WTC11 (cell line): ENCODE measurements around the gene RUSF1. TPM values are rescaled to one million over a fixed set of nuclear protein-coding genes. Genes with fewer than 3 reads are reported as not detected.
"Not testable (repeated sequence)": the region's sequence is repeated elsewhere in the genome, so short reads cannot be mapped to it uniquely, and the experiment has no call there.

ENCODE experiments used
- ATAC-seq: fragments of 200-7000 bp; cut with Tn5 transposase; 2 replicates; pipeline ENCODE4 v1.10.0; 2021; ENCODE audit warnings: mild to moderate bottlenecking, moderate library complexity
- CTCF ChIA-PET: fragments of 300-600 bp; sonication (Branson Sonifier 250); formaldehyde crosslinking; loops from one replicate; lab custom pipeline; 2021; ENCODE audit warnings: antibody characterized with exemption; lab: Charles Lee
- POLR2A ChIA-PET: fragments of 350-600 bp; sonication (Branson Sonifier 250); formaldehyde crosslinking; loops from one replicate; lab custom pipeline; 2021; ENCODE audit warnings: antibody characterized with exemption; lab: Charles Lee
- DNase-seq: peaks from one replicate; pipeline ENCODE4 v3.0.0; 2021; ENCODE audit warnings: low spot score
- H3K27ac Mint-ChIP-seq: 2 replicates; pipeline ENCODE4 v1.8.0; 2021; ENCODE audit warnings: mixed read lengths
- H3K27me3 Mint-ChIP-seq: 2 replicates; pipeline ENCODE4 v1.8.0; 2021; ENCODE audit warnings: low read depth, mild to moderate bottlenecking, moderate library complexity, mixed read lengths
- H3K36me3 Mint-ChIP-seq: 2 replicates; pipeline ENCODE4 v1.8.0; 2021; ENCODE audit warnings: mixed read lengths
- H3K4me1 Mint-ChIP-seq: 2 replicates; pipeline ENCODE4 v1.8.0; 2022; ENCODE audit warnings: mixed read lengths
- H3K4me3 Mint-ChIP-seq: 2 replicates; pipeline ENCODE4 v1.8.0; 2021; ENCODE audit warnings: mild to moderate bottlenecking, moderate library complexity, mixed read lengths
- H3K9me3 Mint-ChIP-seq: 2 replicates; pipeline ENCODE4 v1.8.0; 2021; ENCODE audit warnings: mixed read lengths
- ATF6 ChIP-seq: sonication (generic); formaldehyde crosslinking; IDR thresholded peaks from 2 replicates; pipeline ENCODE4 v1.8.1; 2023; ENCODE audit warnings: mild to moderate bottlenecking, missing genetic modification reagents
- E2F1 ChIP-seq: sonication (generic); formaldehyde crosslinking; IDR thresholded peaks from 2 replicates; pipeline ENCODE4 v1.8.0; 2022; ENCODE audit warnings: mild to moderate bottlenecking, missing genetic modification reagents
- ETV6 ChIP-seq: sonication (generic); formaldehyde crosslinking; IDR thresholded peaks from 2 replicates; pipeline ENCODE4 v1.8.1; 2022; ENCODE audit warnings: mild to moderate bottlenecking, missing genetic modification reagents
- HMGXB4 ChIP-seq: sonication (generic); formaldehyde crosslinking; IDR thresholded peaks from 2 replicates; pipeline ENCODE4 v1.8.1; 2023; ENCODE audit warnings: mild to moderate bottlenecking, moderate library complexity, missing genetic modification reagents
- MYBL2 ChIP-seq: sonication (generic); formaldehyde crosslinking; IDR thresholded peaks from 2 replicates; pipeline ENCODE4 v1.8.1; 2023; ENCODE audit warnings: mild to moderate bottlenecking, moderate library complexity, missing genetic modification reagents
- SOX15 ChIP-seq: fragments of 250-450 bp; sonication (Bioruptor Pico); IDR thresholded peaks from 2 replicates; pipeline ENCODE4 v1.9.0; 2021; ENCODE audit warnings: mild to moderate bottlenecking
- SP1 ChIP-seq: sonication (generic); formaldehyde crosslinking; conservative IDR thresholded peaks from 2 replicates; pipeline ENCODE4 v1.8.1; 2022; ENCODE audit warnings: missing genetic modification reagents
- STAT6 ChIP-seq: sonication (generic); formaldehyde crosslinking; conservative IDR thresholded peaks from 2 replicates; pipeline ENCODE4 v1.8.1; 2023; ENCODE audit warnings: mild to moderate bottlenecking, low read depth, missing genetic modification reagents, moderate library complexity
- ZNF263 ChIP-seq: sonication (generic); formaldehyde crosslinking; IDR thresholded peaks from 2 replicates; pipeline ENCODE4 v1.8.1; 2022; ENCODE audit warnings: low read depth, mild to moderate bottlenecking, moderate library complexity, missing genetic modification reagents
- total RNA-seq: library from RNA; stranded (reverse); gene quantifications from 3 replicates; pipeline ENCODE4 v1.2.3, GENCODE V29; 2021
- TF ChIP-seq, protein P1 (sequence below): sonication (generic); formaldehyde crosslinking; IDR thresholded peaks from 2 replicates; pipeline ENCODE4 v1.8.1; 2022; ENCODE audit warnings: low read depth, missing genetic modification reagents, borderline replicate concordance
- TF ChIP-seq, protein P2 (sequence below): sonication (generic); formaldehyde crosslinking; IDR thresholded peaks from 2 replicates; pipeline ENCODE4 v1.8.0; 2023; ENCODE audit warnings: missing genetic modification reagents
- TF ChIP-seq, protein P3 (sequence below): fragments of 250-450 bp; sonication (Bioruptor Pico); IDR thresholded peaks from 2 replicates; pipeline ENCODE4 v1.8.0; 2021; ENCODE audit warnings: mild to moderate bottlenecking
- TF ChIP-seq, protein P4 (sequence below): sonication (generic); formaldehyde crosslinking; IDR thresholded peaks from 2 replicates; pipeline ENCODE4 v1.8.1; 2022; ENCODE audit warnings: low read depth, mild to moderate bottlenecking, moderate library complexity, missing genetic modification reagents, borderline replicate concordance

Gene RUSF1
- total RNA-seq, 1 experiment from 2014 or later, result 35.9 TPM

DNA sequence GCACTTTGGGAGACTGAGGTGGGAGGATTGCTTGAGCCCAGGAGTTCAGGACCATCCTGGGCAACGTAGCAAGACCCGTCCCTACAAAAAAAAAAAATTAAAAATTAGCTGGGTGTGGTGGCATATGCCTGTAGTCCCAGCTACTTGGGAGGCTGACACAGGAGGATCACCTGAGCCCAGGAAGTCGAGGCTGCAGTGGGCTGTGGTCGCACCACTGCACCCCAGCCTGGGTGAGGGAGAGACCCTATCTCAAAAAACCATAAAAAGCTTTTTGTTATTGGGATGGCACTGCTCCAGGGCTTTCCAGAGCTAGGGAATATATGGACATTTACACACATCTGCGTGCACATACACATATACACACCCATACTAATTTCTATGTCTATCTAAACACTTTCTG, 57.0 kb downstream of the RUSF1 start:
- Mint-ChIP-seq H3K4me3 (no peak overlapping the region), H3K9me3 (no peaks in the 10 kb centered on the region), H3K36me3 (no peaks in the 10 kb centered on the region), H3K27ac (no peak overlapping the region), H3K4me1 (peaks cover 41% of the 10 kb centered on the region)
- no peak for DNase-seq
- ChIA-PET POLR2A (interaction anchor here (0.8 kb wide), 1 partner anchor 271 kb away, joined by 5 read pairs; no protein-coding TSS in a partner anchor), CTCF (interaction anchor here (0.6 to 12.2 kb wide), 22 partner anchors 8 to 498 kb away, joined by 3 to 221 read pairs (median 5); partner anchors contain the start of genes AHSP, ARMC5, HSD3B7 and PYCARD)
- no peak for TF ChIP-seq MYBL2 (CRISPR knock-in tag)
- TF ChIP-seq ETV6, result no peak
- TF ChIP-seq ATF6 (CRISPR knock-in tag), result no peak
- 0 out of 2 replicates have a peak, but pooled peaks have one; percentile 40 for TF ChIP-seq HMGXB4 (CRISPR knock-in tag)
- TF ChIP-seq SP1 (CRISPR knock-in tag), result no peak
- TF ChIP-seq, protein P1, sequence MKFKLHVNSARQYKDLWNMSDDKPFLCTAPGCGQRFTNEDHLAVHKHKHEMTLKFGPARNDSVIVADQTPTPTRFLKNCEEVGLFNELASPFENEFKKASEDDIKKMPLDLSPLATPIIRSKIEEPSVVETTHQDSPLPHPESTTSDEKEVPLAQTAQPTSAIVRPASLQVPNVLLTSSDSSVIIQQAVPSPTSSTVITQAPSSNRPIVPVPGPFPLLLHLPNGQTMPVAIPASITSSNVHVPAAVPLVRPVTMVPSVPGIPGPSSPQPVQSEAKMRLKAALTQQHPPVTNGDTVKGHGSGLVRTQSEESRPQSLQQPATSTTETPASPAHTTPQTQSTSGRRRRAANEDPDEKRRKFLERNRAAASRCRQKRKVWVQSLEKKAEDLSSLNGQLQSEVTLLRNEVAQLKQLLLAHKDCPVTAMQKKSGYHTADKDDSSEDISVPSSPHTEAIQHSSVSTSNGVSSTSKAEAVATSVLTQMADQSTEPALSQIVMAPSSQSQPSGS, result no peak
- TF ChIP-seq, protein P2, sequence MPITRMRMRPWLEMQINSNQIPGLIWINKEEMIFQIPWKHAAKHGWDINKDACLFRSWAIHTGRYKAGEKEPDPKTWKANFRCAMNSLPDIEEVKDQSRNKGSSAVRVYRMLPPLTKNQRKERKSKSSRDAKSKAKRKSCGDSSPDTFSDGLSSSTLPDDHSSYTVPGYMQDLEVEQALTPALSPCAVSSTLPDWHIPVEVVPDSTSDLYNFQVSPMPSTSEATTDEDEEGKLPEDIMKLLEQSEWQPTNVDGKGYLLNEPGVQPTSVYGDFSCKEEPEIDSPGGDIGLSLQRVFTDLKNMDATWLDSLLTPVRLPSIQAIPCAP (CRISPR knock-in tag), result no peak
- TF ChIP-seq, protein P3, sequence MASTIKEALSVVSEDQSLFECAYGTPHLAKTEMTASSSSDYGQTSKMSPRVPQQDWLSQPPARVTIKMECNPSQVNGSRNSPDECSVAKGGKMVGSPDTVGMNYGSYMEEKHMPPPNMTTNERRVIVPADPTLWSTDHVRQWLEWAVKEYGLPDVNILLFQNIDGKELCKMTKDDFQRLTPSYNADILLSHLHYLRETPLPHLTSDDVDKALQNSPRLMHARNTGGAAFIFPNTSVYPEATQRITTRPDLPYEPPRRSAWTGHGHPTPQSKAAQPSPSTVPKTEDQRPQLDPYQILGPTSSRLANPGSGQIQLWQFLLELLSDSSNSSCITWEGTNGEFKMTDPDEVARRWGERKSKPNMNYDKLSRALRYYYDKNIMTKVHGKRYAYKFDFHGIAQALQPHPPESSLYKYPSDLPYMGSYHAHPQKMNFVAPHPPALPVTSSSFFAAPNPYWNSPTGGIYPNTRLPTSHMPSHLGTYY (CRISPR knock-in tag), result no peak
- TF ChIP-seq, all 79 proteins: peak for 1
- H3K27me3 Mint-ChIP-seq, result no peaks in the 10 kb centered on the region
- no peak for ATAC-seq

DNA sequence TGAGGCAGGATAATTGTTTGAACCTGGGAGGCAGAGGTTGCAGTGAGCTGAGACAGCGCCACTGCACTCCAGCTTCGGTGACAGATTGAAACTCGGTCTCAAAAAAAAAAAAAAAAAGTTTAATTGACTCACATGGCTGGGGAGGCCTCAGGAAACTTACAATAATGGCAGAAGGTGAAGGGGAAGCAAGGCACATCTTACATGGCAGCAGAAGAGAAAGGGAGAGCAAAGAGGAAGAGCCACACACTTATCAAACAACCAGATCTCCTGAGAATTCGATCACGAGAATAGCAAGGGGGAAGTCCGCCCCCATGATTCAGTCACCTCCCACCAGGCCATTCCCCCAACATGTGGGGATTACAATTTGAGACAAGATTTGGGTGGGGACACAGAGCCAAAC, 62.3 kb downstream of the RUSF1 start:
- not testable (repeated sequence) for H3K4me1 Mint-ChIP-seq, H3K27ac Mint-ChIP-seq, DNase-seq, H3K4me3 Mint-ChIP-seq, H3K27me3 Mint-ChIP-seq, H3K9me3 Mint-ChIP-seq, ATAC-seq, H3K36me3 Mint-ChIP-seq
- ChIA-PET CTCF (interaction anchor here (0.8 kb wide), 1 partner anchor 14 kb away, joined by 3 read pairs; the partner anchor contains the start of gene ARMC5), POLR2A (interaction anchor here (0.7 kb wide), 1 partner anchor 403 kb away, joined by 3 read pairs; no protein-coding TSS in a partner anchor)

DNA sequence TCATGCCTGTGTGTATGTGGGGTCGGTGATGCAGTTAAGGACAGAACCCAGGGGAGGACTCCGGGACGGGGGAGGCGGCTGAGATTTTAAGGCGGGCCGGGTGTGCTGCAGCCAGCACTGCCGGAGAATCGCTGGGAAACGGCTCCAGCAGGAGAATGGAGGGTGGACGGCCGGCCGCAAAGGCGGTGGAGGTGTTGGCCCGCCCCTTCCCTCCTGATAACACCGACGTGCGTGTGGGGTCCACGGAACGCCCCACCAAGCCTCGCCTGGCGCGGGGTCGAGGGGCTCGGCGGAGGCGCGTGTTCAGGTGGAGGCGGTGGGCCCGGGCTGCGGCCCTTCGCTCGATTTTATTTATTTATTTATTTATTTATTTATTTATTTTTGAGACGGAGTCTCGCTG, 66.2 kb downstream of the RUSF1 start:
- H3K36me3 Mint-ChIP-seq, result no peaks in the 10 kb centered on the region
- no peaks in the 10 kb centered on the region for H3K9me3 Mint-ChIP-seq
- no peaks in the 10 kb centered on the region; the same call in 1 of the 2 replicates for H3K4me1 Mint-ChIP-seq
- no peak overlapping the region for H3K27ac Mint-ChIP-seq
- ChIA-PET POLR2A (interaction anchor here (1.0 to 1.3 kb wide), 2 partner anchors 15 to 17 kb away, joined by 3 to 6 read pairs; partner anchors contain the start of gene ARMC5), CTCF (interaction anchor here (0.6 to 2.5 kb wide), 16 partner anchors 10 to 1668 kb away, joined by 3 to 20 read pairs (median 6); partner anchors contain the start of genes HSD3B7, KAT8, PYCARD and PYDC1)
- no peak for ATAC-seq
- H3K27me3 Mint-ChIP-seq, result peaks cover 5% of the 10 kb centered on the region
- no peak for DNase-seq
- H3K4me3 Mint-ChIP-seq, result peak overlapping the region; percentile 79
- TF ChIP-seq STAT6, result no peak
- TF ChIP-seq ZNF263 (CRISPR knock-in tag), result no peak
- TF ChIP-seq, protein P4, sequence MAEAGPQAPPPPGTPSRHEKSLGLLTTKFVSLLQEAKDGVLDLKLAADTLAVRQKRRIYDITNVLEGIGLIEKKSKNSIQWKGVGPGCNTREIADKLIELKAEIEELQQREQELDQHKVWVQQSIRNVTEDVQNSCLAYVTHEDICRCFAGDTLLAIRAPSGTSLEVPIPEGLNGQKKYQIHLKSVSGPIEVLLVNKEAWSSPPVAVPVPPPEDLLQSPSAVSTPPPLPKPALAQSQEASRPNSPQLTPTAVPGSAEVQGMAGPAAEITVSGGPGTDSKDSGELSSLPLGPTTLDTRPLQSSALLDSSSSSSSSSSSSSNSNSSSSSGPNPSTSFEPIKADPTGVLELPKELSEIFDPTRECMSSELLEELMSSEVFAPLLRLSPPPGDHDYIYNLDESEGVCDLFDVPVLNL, result no peak
- no peak for TF ChIP-seq E2F1 (CRISPR knock-in tag)
- TF ChIP-seq SOX15 (CRISPR knock-in tag), result no peak
